HL-60 (cell line): Measurements from ENCODE around the gene SLC35A4.

Experiments used
- CTCF ChIP-seq: IDR thresholded peaks from one replicate; pipeline ENCODE4 v1.5.1; 2011; ENCODE audit warnings: low read length, control low read depth, inconsistent platforms; ENCODE audit not compliant: insufficient read depth
- GABPA ChIP-seq: IDR thresholded peaks from 2 replicates; pipeline ENCODE4 v1.6.1; 2012; ENCODE audit warnings: low read depth
- POLR2AphosphoS5 ChIP-seq: IDR thresholded peaks from 2 replicates; pipeline ENCODE4 v1.6.1; 2012; ENCODE audit warnings: low read depth
- REST ChIP-seq: IDR thresholded peaks from 2 replicates; pipeline ENCODE4 v1.6.1; 2012; ENCODE audit warnings: low read depth; ENCODE audit not compliant: insufficient replicate concordance

- no peak for TF ChIP-seq POLR2AphosphoS5
- TF ChIP-seq CTCF = no peak
- no peak for TF ChIP-seq REST
- TF ChIP-seq GABPA = no peak
Observed at GRCh38 chr5:140590861-140591260, 26.2 kb downstream of the SLC35A4 start.
